NB4 (cell line): ENCODE results near the gene SREK1IP1.

Source experiments
- MAX ChIP-seq: IDR thresholded peaks from 2 replicates; pipeline ENCODE4 v1.6.1; 2011; ENCODE audit warnings: low read depth, low read length
- MYC ChIP-seq: IDR thresholded peaks from 2 replicates; pipeline ENCODE4 v1.6.1; 2011; ENCODE audit warnings: low read depth, low read length
- POLR2A ChIP-seq: IDR thresholded peaks from 2 replicates; pipeline ENCODE4 v1.6.1; 2011; ENCODE audit warnings: mild to moderate bottlenecking; ENCODE audit not compliant: insufficient read length; ENCODE audit errors: extremely low read depth
- TF ChIP-seq, protein P1 (sequence below): IDR thresholded peaks from one replicate; pipeline ENCODE4 v1.5.1; 2012; ENCODE audit warnings: low read depth, low read length

- TF ChIP-seq, protein P1, sequence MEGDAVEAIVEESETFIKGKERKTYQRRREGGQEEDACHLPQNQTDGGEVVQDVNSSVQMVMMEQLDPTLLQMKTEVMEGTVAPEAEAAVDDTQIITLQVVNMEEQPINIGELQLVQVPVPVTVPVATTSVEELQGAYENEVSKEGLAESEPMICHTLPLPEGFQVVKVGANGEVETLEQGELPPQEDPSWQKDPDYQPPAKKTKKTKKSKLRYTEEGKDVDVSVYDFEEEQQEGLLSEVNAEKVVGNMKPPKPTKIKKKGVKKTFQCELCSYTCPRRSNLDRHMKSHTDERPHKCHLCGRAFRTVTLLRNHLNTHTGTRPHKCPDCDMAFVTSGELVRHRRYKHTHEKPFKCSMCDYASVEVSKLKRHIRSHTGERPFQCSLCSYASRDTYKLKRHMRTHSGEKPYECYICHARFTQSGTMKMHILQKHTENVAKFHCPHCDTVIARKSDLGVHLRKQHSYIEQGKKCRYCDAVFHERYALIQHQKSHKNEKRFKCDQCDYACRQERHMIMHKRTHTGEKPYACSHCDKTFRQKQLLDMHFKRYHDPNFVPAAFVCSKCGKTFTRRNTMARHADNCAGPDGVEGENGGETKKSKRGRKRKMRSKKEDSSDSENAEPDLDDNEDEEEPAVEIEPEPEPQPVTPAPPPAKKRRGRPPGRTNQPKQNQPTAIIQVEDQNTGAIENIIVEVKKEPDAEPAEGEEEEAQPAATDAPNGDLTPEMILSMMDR = no peak
- TF ChIP-seq POLR2A = no peak
- TF ChIP-seq MAX = no peak
- TF ChIP-seq MYC = no peak
These were observed 39.0 kb upstream of the SREK1IP1 start for GRCh38 chr5:64807520-64807919.
